Measurements from ENCODE around the gene LIPC.

The LIPC gene

DNA sequence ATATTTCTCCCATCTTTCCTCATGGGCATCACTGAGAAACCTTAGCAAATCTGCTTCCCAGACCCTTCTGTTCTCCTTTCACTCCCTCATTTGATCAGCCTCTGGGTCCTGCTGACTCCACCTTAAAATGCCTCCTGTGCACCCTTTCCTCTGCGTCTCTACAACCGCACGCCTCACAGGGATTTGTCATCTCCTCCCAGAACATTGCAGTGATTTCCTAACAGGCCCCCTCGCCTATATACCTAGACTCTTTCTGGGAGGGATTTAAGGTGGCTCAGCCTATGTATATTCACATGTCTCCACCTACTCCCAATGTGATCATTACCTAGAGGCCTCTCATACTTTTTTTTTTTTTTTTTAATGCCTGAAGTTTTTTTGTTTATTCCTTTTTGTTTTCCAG lies 69.2 kb downstream of the LIPC start:
- no peak for DNase-seq
- in situ Hi-C loops (cut with HindIII; ENCODE audit: low pct_ligation_motif_present, low pct_unique_long_range_greater_than_20kb, low sequenced_read_pairs), result no loop called here

DNA sequence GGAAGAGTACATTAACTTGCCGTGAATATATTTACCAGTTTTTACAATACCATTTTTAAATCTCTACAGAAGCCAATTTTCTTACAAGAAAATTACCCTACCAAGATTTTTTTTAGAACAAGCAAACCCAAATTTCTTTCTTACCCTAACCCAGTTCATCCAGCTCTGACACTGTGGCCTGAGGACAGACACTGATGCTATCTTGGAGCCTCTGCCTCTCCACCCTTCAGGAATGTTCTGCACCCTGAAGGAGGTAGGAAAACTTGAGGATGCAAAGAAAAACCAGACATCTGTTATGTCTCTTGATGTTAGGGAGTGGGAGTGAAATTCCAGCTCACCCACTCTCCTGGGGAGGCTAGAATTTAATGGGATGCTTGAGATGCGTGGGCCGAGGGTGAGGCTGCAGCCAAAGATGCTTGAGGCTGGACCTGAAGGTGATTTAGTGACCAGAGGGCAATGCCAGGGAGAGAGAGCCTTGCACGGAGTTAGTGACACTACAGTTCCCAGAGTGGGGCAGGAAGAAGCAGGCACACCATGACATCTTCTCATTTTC lies 69.9 kb downstream of the LIPC start:
- in situ Hi-C loops (cut with HindIII; ENCODE audit: low pct_ligation_motif_present, low pct_unique_long_range_greater_than_20kb, low sequenced_read_pairs), result no loop called here
- DNase-seq, result no peak

DNA sequence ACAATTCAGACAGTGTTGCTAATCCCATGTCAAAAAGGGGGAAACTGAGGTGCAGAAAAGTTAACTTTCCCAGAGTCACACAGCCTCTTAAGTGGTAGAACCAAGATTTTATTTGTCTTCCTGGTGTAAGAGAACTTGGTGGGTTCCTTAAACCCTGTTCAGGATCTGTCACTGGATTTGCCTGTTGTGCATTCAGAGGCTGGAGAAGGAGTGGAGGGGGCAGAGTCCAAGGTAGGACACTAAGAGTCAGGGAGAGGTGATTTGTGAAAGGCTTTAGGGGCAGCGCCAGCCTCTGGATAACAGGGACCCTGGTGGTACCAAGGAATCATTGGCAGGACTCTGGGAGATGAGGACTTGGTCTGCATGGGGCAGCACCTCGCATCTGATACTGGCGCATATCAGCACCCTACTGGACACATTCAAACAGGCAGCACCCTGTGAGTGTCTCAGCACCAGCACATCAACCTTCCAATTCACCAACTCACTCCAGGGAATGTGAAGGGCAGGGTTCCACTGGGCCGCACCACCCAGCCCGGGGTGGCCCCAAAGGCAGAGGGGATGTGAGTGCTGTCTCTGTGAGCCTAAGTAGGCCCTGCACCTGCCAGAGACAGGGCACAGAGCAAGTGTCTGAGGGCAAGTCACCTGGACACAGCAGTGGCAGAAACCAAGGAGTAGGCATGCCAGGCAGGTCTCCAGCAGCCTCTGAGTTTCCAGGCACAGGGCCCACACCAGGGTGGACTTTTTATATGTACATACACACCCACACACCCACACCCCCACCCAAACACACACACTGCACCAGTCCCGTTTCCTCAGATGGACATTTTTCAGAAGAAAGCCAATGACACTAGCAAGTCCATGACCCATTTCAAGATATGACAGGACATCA lies 71.6 kb downstream of the LIPC start:
- in situ Hi-C loops (cut with HindIII; ENCODE audit: low pct_ligation_motif_present, low pct_unique_long_range_greater_than_20kb, low sequenced_read_pairs), result no loop called here
- DNase-seq, result no peak

DNA sequence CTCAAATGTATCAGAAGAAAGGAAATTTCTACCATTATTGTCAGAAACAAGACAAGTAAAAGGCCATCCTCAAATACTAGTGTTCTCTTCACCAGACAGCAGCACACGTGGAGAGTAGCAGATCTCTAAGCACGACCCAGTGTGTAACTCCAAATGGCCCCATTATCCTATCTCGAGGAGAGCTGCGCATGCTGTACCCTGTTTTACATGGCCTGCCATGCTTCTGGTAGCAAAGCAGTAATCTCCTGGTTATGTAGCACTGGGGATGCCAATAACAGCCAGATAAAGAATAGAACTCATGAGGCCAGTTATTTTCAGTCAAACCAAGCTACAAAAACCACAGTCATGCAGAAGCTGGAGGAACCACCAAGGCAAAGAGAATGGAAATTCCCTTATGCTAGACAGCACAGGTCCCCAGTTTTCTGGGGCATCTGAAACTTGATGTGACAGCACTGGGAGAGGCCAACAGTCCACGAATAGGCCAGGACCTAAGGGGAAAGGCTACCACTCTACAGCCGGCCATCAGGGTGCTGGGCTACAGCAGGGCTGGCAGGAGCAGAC lies 73.0 kb downstream of the LIPC start:
- in situ Hi-C loops (cut with HindIII; ENCODE audit: low pct_ligation_motif_present, low pct_unique_long_range_greater_than_20kb, low sequenced_read_pairs), result no loop called here
- DNase-seq, result no peak

DNA sequence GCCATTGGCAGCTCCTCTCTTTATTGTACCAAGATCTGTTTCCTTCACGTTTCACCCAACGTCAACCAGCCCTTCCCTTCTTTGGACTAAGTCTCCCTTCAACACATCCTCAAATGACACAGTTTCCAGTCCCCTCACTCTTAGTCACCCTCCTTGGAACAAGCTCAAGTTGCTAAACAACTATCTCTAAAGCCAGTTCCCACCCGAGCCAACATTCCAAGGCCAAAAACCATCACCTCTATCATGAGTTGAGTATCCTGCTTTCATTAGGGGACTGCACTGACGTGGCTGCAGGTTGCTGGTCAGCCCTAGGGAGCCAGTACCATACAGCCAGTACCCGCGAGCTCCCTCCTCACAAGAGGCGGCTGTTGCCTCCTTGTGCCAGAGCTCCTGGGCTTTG lies 73.8 kb downstream of the LIPC start:
- DNase-seq, result no peak
- in situ Hi-C loops (cut with HindIII; ENCODE audit: low pct_ligation_motif_present, low pct_unique_long_range_greater_than_20kb, low sequenced_read_pairs), result no loop called here

DNA sequence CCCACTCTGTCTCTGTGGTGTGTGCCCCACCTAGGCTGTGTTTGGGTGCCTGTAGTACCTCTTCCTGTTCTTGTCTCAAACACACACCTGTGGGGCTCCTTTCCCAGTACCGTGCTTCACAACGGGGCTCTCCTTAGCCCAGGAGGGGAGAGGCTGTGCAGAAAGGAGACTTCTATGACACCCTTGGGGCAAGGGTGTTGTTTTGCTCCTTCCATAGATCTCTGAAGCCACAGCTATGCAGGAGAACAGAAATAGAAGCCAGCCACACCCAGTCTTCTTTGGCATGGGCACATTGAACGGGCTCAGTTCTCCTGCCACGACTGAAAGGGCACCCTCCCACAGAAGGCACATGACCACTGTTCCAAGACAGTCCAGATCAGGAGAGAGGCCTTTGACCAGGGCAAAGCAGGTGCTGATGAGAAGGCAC lies 74.3 kb downstream of the LIPC start:
- in situ Hi-C loops (cut with HindIII; ENCODE audit: low pct_ligation_motif_present, low pct_unique_long_range_greater_than_20kb, low sequenced_read_pairs), result no loop called here
- no peak for DNase-seq

DNA sequence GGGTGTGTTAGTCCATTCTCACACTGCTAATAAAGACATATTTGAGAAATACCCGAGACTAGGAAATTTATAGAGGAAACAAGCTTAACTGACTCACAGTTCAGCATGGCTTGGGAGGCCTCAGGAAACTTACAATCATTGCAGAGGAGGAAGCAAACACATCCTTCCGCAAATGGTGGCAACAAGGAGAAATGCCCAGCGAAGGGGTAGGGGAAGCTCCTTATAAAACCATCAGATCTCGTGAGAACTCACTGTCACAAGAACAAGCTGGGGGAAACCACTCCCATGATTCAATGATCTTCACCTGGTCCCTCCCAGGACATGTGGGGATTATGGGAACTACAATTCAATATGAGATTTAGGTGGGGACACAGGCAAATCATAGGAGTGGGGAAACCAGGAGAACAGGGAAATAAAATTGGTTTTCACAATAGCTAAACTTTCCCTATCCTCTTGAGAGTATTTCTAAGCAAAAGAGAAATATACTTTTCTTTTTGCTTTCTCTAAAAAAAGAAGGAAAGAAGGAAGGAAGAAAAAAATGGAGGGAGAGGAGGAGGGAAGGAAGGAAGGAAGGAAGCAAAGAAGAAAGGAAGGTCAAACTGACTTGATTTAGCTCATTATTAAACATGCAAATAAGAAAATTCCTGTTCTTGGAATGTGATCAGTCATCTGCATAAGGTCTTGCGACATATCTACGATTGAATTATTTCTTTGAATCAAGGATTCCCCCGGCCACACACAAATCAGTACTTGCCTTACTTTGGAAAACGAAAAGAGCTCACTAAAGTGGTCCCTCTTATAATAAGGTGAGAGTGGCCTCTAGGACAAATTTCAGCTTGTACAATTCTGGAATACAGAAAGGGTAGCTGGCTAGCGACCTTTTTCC lies 75.2 kb downstream of the LIPC start:
- DNase-seq, result no peak
- in situ Hi-C loops (cut with HindIII; ENCODE audit: low pct_ligation_motif_present, low pct_unique_long_range_greater_than_20kb, low sequenced_read_pairs), result no loop called here

DNA sequence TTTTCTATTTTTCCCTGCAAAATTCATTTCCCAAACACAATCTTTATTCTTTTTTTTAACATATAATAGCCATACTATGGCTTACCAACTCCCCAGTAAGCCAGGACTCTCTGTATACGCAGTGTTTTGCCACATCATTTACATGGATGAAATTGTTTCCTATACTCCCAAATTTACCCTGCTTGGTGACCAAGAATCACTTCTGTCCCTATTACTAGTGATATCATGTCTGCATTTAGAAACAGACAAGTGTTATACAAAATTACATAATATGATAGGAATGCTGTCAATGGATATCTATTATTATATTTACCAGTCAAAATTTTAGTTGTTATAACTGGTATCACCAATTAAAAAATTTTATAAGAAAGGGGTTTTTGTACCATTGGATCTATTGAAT lies 77.8 kb downstream of the LIPC start:
- in situ Hi-C loops (cut with HindIII; ENCODE audit: low pct_ligation_motif_present, low pct_unique_long_range_greater_than_20kb, low sequenced_read_pairs), result no loop called here
- no peak for DNase-seq

DNA sequence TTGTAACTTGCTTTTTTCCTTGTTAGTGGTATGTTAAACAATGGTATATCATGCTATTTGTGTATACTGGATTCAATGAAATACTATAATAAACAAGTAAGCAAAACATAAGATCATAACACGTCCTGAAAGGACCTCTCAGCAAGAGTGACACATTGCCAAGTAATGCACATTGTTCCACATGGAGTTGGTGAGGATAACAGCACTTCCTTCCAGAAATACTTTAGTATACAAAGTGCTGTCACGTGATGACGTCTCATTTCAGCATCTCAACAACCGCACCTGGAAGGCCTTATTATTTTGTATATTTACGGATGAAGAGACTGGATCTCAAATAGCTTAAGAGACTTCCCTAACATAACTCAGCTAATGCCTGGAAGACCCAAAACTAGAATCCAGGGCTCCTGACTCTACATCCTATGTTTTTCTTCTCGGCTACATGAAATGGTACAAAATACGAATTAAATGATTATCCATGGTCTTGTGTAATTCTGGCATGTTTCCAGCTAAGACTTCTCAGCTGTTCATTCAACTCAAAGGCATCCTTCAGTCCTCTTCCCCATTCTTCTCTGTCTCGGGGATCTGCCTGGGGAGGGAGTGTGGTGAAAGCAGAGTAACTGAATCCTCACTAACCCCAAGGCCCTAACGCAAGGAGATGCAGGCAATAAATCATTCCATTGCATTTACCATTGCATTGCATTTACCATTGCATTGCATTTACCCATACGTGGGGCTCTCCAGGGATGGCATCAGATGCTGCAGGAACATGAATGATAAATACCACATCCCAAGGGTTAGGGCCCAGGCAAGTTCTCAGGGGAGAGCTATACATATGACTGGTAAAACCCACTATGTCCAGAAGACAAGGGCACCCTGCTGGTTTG lies 79.2 kb downstream of the LIPC start:
- in situ Hi-C loops (cut with HindIII; ENCODE audit: low pct_ligation_motif_present, low pct_unique_long_range_greater_than_20kb, low sequenced_read_pairs), result no loop called here
- no peak for DNase-seq

DNA sequence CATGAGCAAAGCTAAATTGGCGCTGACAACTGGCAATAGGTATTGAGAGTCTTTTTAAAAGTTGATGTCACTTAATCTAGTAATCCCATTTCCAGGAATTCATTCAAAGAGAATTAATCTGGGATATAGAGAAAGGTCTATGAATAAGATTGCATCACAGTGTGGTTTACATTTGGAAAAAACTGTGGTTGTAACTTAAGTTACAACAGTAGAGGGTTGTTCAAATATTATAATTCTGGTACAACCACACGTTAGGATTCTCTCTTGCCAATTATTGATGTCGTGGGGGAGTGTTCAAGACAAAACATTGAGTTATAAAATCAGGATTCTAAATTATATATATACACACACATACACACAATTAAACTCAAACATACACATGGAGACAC lies 79.8 kb downstream of the LIPC start:
- in situ Hi-C loops (cut with HindIII; ENCODE audit: low pct_ligation_motif_present, low pct_unique_long_range_greater_than_20kb, low sequenced_read_pairs), result no loop called here
- DNase-seq, result no peak

DNA sequence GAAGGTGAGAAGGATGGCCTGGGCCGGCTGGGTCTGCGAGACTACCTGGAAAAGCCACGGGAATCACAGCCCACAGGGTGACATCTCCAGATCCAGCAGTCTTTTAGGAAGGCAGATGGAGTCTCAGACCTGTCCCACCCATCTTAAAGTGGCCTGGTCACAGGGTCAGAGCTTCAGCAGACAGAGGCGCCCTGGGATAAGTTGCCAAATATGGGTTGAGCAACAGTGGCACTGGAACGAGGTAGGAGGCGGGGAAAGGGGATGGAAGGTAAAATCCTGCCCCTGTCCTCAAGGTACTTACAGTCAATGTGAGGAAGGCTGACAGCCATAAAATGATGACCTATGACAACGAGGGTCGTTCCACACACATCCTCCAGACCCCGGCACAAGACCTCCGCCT lies 80.7 kb downstream of the LIPC start:
- in situ Hi-C loops (cut with HindIII; ENCODE audit: low pct_ligation_motif_present, low pct_unique_long_range_greater_than_20kb, low sequenced_read_pairs), result no loop called here
- no peak for DNase-seq

DNA sequence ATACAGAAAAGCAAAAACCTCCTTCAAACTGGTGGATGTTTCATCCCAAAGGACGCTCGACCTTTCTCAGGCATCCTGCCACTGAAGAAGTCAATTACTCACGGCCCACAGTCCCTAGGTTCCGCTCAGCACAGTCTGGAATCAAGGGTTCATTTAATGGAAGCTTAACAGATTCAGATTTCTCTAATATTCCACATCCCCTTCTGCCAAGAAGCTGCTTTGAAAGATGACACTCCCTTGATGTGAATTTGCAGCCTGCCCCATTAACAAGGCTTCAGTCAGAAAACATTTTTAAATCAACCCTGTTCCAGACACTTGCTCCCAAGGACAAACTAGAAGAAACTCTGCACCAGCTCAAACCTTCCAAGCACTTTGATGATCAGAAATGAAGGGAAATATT lies 81.2 kb downstream of the LIPC start:
- in situ Hi-C loops (cut with HindIII; ENCODE audit: low pct_ligation_motif_present, low pct_unique_long_range_greater_than_20kb, low sequenced_read_pairs), result no loop called here

DNA sequence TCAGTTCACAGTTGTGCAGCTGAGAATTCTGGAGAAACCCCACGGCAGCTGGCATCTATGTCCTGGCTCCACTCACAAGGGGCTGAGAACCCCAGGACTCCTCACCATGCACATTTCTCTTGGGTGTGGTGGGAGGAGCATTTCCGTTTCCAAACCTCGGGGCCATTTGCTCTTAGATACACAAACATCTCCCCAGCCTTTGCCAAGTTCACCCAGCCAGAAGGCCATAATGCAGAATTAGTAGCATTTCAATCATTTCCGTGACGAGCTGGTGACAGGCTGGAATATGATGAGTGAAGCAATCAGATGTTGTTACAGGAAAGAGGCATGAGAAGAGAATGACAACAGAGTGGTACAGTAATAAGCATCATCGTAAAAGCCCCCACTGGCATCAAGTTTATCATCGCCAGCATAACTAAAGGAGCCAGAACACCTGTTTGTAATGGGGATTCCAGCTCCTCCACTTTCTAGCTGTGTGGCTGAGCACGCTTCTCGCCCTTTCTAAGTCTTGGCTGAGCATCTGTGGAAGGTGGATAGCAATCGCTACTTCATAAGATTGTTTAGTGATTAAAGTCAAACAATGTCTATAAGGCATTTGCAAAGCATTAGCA lies 82.0 kb downstream of the LIPC start:
- in situ Hi-C loops (cut with HindIII; ENCODE audit: low pct_ligation_motif_present, low pct_unique_long_range_greater_than_20kb, low sequenced_read_pairs), result no loop called here
- DNase-seq, result no peak

More for the DNA sequence above, 81.2 kb downstream of the LIPC start:
- no peak for DNase-seq

DNA sequence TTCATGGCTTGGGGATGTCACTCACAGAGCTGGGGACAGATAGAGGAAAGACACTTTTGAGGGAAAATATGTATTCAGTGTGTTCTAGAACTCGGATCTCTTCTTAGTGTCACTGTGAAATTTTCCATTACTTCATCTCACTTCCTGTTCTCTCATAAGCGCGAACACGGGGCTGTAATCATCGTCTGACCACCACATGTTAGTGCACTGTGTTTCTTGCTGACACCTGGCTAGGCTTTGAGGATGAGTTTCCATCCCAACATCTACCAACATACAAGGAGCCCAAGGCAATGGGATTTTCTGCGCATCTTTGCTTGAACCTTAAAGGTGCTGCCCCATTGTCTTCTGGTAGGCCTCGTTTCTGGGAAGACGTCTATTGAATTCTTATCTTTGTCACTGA lies 84.0 kb downstream of the LIPC start:
- in situ Hi-C loops (cut with HindIII; ENCODE audit: low pct_ligation_motif_present, low pct_unique_long_range_greater_than_20kb, low sequenced_read_pairs), result no loop called here
- no peak for DNase-seq

DNA sequence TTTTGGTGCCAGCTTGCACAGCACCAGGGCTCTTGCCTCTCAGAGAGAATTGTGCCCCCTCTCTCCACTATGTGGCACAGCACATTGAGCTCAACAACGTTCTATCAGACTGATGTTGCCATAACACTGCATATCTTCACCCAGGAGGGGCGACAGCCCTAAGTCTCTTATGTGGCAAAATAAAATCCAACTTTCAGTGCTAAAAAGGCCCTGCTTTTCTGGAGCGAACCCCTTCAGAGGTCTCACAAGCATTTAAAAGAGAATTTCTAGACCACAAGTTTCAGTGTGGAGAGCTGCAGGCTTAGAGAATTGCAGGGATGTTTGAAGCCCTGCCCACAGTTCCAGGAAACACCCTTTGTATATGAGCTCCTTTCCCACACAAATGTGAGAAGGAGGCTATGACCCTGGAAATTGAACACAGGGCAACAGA lies 85.5 kb downstream of the LIPC start:
- in situ Hi-C loops (cut with HindIII; ENCODE audit: low pct_ligation_motif_present, low pct_unique_long_range_greater_than_20kb, low sequenced_read_pairs), result no loop called here
- DNase-seq, result no peak

DNA sequence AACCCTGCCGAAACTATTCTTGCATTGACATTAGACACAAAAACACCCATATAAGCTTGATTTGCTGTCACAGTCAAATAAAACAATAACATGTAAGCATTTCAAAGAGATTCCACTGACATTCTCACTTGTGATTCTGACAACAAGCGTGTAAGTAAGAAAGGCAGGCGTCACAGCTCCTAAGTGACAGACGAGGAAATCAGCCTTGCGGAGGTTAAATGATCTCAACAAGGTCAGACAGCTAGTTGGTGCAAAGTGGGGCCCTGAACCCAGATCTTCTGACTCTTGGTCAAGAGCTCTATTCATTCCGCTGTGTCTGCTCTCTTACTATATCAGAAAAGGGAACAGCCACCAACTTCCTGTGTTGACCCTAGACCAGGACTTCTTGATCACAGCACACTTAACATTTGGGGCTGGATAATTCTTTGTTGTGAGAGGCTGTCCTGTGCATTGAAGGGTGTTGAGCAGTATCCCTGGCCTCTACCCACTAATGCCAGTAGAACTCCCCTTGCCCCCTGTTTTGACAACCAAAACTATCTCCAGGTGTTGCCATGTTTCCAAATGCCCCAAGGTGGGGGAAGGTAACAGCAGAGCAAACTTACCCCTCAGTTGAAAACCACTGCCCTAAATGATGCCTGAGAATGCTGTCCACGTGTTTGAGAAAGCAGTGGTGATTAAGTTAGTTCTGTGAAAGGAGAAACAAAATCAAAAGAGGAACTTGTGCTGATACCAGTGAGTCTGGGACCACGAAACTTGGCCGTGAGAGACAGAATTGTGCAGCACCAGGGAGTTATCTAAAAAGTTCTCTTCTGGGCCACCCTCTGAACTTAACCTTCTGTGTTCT lies 86.1 kb downstream of the LIPC start:
- DNase-seq, result no peak
- in situ Hi-C loops (cut with HindIII; ENCODE audit: low pct_ligation_motif_present, low pct_unique_long_range_greater_than_20kb, low sequenced_read_pairs), result no loop called here

DNA sequence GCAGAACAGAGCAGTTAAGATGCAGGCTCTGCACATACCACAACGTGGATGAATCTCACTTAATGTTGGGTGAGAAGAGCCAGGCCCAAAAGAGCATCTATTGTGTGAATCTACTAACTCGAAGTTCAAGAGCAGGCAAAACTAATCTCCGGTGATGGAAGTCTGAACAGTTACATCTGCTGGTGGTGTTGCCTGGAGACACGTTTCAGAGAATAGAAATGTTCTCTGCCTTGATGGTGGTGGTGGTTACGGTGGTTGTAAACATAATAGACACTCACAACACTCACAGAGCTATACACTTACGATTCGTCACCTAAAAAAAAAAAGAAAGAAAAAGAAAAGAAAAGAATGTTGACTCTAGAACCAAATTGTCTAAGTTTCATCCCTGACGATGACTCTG lies 86.8 kb downstream of the LIPC start:
- in situ Hi-C loops (cut with HindIII; ENCODE audit: low pct_ligation_motif_present, low pct_unique_long_range_greater_than_20kb, low sequenced_read_pairs), result no loop called here
- DNase-seq, result no peak
